Astrocyte of the cerebellum (primary cell): ENCODE measurements around the gene DEFB129.

Source experiments
- DNase-seq: peaks from one replicate; pipeline ENCODE4 v3.0.0-alpha.2; 2011; ENCODE audit warnings: low read depth
- H3K4me3 ChIP-seq: 2 replicates; pipeline ENCODE4 v1.5.1; 2011; ENCODE audit warnings: mild to moderate bottlenecking, low read depth, low read length, moderate library complexity
- CTCF ChIP-seq: IDR thresholded peaks from 2 replicates; pipeline ENCODE4 v1.5.1; 2012; ENCODE audit warnings: low read length, low read depth, moderate library complexity, mild to moderate bottlenecking; ENCODE audit errors: missing control alignments
- in situ Hi-C: cut with HindIII; loops from 2 replicates; pipeline ENCODE4 v1.10.0; 2017; ENCODE audit warnings: low sequenced_read_pairs

Gene DEFB129

DNA sequence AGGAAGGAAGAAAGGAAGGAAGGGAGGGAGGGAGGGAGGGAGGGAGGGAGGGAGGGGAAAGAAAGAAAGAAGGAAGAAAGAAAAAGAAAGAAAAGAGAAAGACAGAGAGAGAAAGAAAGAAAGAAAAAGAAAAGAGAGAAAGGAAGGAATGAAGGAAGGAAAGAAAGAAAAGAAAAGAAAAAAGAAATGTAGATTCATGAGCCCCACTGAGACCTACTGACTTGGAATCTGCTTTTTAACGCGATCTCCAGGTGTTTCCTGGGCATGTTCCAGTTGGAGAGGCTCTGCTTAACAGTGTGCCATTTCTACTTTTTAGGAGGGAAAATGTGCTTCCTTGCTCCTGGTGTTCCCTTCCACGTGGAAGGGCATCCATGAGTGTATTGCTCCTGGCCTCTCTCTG is 46.8 kb downstream of the DEFB129 start:
- DNase-seq, result no peak
- in situ Hi-C loops, result no loop called here
- H3K4me3 ChIP-seq, result no peak overlapping the region
- TF ChIP-seq CTCF, result no peak

DNA sequence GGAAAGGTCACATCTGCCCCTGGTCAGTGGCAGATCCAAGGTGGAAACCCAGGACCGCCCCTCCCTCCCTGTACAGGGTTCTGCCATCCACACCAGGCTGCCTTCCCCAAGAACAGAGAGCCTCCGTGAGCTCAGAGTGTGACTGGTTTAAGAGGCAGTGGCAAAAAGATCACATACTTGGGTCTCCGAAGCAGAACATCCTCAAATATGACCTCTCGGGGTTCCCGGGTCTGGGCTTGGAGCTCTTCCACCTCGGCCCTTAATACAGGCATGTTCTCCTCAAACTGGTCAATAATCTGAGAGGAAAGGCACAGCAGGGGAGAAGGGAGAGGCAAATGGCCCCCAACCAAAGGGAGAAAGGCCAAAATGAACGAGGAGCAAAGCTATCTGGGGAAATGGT is 48.7 kb downstream of the DEFB129 start:
- in situ Hi-C loops, result no loop called here
- no peak for TF ChIP-seq CTCF
- no peak for DNase-seq
- no peak overlapping the region for H3K4me3 ChIP-seq

DNA sequence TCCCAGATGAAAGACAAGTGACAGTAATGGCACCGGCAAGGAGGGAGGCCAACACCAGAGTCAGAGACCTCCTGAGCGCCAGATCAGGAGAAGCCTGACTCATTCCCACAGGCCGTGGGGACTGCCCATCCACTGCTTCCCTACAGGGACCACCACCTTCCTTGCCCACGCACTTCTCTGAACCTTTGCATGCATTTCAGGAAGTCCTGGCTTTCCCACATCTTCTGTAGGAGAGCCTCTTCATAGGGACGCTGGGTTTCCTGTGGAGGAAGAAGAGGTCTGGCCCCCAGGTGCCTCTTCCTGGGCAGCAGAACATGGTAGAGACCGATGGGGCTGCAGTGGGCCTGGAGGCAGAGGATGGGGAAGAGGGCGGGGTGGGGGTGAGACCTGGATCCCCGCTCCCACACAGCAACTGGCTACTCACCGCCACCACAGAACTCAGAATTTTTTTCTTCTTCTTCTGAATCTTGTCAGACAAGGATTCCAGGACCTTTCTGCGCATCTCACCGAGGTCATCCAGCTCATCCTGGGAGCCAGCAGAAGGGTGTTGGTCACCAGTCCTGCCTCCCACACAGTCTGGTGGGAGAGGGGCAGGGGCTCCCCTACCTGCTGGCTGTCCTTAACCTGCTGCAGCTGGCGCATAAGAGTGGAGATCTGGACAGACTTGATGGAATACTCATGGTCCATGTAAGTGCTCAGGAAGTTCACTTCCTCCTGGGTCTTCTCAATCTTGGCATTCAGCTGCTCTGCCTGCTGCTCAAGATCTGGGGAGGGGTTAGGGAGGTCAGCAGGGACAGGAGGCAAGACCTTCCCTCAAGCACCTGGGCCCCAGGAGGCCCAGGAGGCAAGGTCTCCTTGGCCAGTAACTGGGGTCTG is 49.8 kb downstream of the DEFB129 start:
- TF ChIP-seq CTCF, result no peak

GRCh38 chr20:277496-277781 is 50.4 kb downstream of the DEFB129 start:
- in situ Hi-C loops, result no loop called here
- DNase-seq, result no peak
- TF ChIP-seq CTCF, result no peak
- H3K4me3 ChIP-seq, result no peak overlapping the region

More for the DNA sequence above, 49.8 kb downstream of the DEFB129 start:
- in situ Hi-C loops, result no loop called here
- H3K4me3 ChIP-seq, result no peak overlapping the region
- DNase-seq, result no peak

GRCh38 chr20:278181-278580 is 51.1 kb downstream of the DEFB129 start:
- no peak for DNase-seq
- no peak overlapping the region for H3K4me3 ChIP-seq
- in situ Hi-C loops, result no loop called here
- TF ChIP-seq CTCF, result no peak

- DNase-seq, result no peak
These were observed 51.8 kb downstream of the DEFB129 start for GRCh38 chr20:278607-279571.

More at GRCh38 chr20:278607-279571, 51.8 kb downstream of the DEFB129 start:
- no peak for TF ChIP-seq CTCF
- in situ Hi-C loops, result no loop called here
- H3K4me3 ChIP-seq, result no peak overlapping the region
